Measurements from ENCODE around the gene ADAMTSL3.

The ADAMTSL3 gene

GRCh38 chr15:83947156-83947555 lies 293.2 kb downstream of the ADAMTSL3 start:
- H3K27me3 ChIP-seq (ENCODE audit: insufficient read depth, poor library complexity, severe bottlenecking) = no peaks in the 10 kb centered on the region
- H3K9me3 ChIP-seq (ENCODE audit: severe bottlenecking) = no peaks in the 10 kb centered on the region
- peaks cover 13% of the 10 kb centered on the region for H3K4me1 ChIP-seq (ENCODE audit: insufficient read depth, poor library complexity, severe bottlenecking)
- H3K36me3 ChIP-seq (ENCODE audit: low read depth) = no peaks in the 10 kb centered on the region
- no peak overlapping the region for H3K27ac ChIP-seq (ENCODE audit: poor library complexity, severe bottlenecking)
- DNase-seq (ENCODE audit: low spot score) (no peak), ATAC-seq (ENCODE audit: low read depth) (no peak)
- H3K4me3 ChIP-seq (ENCODE audit: severe bottlenecking) = no peak overlapping the region
- no peak for TF ChIP-seq CTCF (IDR thresholded peaks at IDR 0.05; ENCODE audit: poor library complexity, severe bottlenecking)

GRCh38 chr15:83954506-83954905 lies 300.6 kb downstream of the ADAMTSL3 start:
- Histone ChIP-seq H3K4me3 (ENCODE audit: severe bottlenecking) (no peak overlapping the region), H3K27me3 (ENCODE audit: insufficient read depth, poor library complexity, severe bottlenecking) (no peaks in the 10 kb centered on the region), H3K27ac (ENCODE audit: poor library complexity, severe bottlenecking) (no peak overlapping the region), H3K9me3 (ENCODE audit: severe bottlenecking) (no peaks in the 10 kb centered on the region), H3K4me1 (ENCODE audit: insufficient read depth, poor library complexity, severe bottlenecking) (no peaks in the 10 kb centered on the region), H3K36me3 (ENCODE audit: low read depth) (no peaks in the 10 kb centered on the region)
- no peak for TF ChIP-seq CTCF (IDR thresholded peaks at IDR 0.05; ENCODE audit: poor library complexity, severe bottlenecking)
- DNase-seq (ENCODE audit: low spot score) (no peak), ATAC-seq (ENCODE audit: low read depth) (no peak)

DNA sequence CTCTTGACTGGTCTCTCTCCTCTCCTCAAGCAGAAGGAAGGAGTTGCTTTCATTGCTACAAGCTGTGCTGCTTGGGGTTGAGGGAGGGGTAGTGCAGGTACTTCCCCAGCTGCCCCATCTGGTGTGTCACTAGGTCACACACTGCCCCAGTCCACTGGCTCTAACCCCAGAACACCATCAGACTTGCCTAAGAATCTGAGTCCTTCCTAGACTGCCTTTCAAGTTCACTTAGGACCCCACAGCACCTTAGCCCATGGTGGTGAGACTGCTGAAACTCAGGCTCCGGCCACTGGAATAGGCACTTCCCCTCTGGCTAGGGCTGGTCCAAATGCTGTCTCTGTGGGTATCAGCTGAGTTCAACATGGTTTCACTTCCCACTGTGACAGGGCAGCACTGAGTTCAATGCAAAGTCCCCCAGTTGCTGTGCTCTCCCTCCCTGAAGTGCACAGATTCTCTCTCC lies 301.9 kb downstream of the ADAMTSL3 start:
- no peak for ATAC-seq (ENCODE audit: low read depth)

GRCh38 chr15:83956887-83957286 lies 303.0 kb downstream of the ADAMTSL3 start:
- no peaks in the 10 kb centered on the region for H3K27me3 ChIP-seq (ENCODE audit: insufficient read depth, poor library complexity, severe bottlenecking)

More for the DNA sequence above, 301.9 kb downstream of the ADAMTSL3 start:
- no peaks in the 10 kb centered on the region for H3K4me1 ChIP-seq (ENCODE audit: insufficient read depth, poor library complexity, severe bottlenecking)
- H3K27ac ChIP-seq (ENCODE audit: poor library complexity, severe bottlenecking) = no peak overlapping the region
- H3K27me3 ChIP-seq (ENCODE audit: insufficient read depth, poor library complexity, severe bottlenecking) = no peaks in the 10 kb centered on the region
- no peaks in the 10 kb centered on the region for H3K36me3 ChIP-seq (ENCODE audit: low read depth)
- H3K4me3 ChIP-seq (ENCODE audit: severe bottlenecking) = no peak overlapping the region
- no peak for DNase-seq (ENCODE audit: low spot score)
- no peaks in the 10 kb centered on the region for H3K9me3 ChIP-seq (ENCODE audit: severe bottlenecking)
- no peak for TF ChIP-seq CTCF (IDR thresholded peaks at IDR 0.05; ENCODE audit: poor library complexity, severe bottlenecking)

More at GRCh38 chr15:83956887-83957286, 303.0 kb downstream of the ADAMTSL3 start:
- Histone ChIP-seq H3K36me3 (ENCODE audit: low read depth) (no peaks in the 10 kb centered on the region), H3K4me1 (ENCODE audit: insufficient read depth, poor library complexity, severe bottlenecking) (peaks cover 3% of the 10 kb centered on the region), H3K4me3 (ENCODE audit: severe bottlenecking) (no peak overlapping the region), H3K9me3 (ENCODE audit: severe bottlenecking) (no peaks in the 10 kb centered on the region), H3K27ac (ENCODE audit: poor library complexity, severe bottlenecking) (no peak overlapping the region)
- TF ChIP-seq CTCF (IDR thresholded peaks at IDR 0.05; ENCODE audit: poor library complexity, severe bottlenecking) = no peak
- DNase-seq (ENCODE audit: low spot score) = no peak
- ATAC-seq (ENCODE audit: low read depth) = no peak
